ENCODE measurements around the gene PKP1.

PKP1 gene

GRCh38 chr1:201350884-201351283, 67.6 kb downstream of the PKP1 start:
- H3K27ac ChIP-seq: no peak overlapping the region
- TF ChIP-seq CTCF (IDR thresholded peaks at IDR 0.05): no peak
- TF ChIP-seq ZFX (IDR thresholded peaks at IDR 0.05; ENCODE audit: borderline replicate concordance): no peak

DNA sequence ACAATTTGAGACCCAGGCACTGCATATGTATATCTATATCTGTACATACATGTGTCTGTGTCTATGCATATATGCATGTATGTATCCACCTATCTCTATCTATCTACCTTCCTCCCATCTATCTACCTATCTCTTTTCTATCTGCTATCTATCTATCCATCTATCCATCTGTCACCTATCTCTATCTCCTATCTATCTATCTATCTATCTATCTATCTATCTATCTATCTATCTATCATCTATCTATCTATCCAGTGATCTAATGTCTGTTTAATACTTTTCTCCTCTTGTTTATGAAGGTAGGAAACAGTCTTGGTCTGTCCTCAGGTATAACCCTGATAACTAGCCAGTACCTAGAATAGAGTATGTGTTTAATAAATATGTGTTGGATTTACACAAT, 68.3 kb downstream of the PKP1 start:
- TF ChIP-seq CTCF (IDR thresholded peaks at IDR 0.05) (no peak), ZFX (IDR thresholded peaks at IDR 0.05; ENCODE audit: borderline replicate concordance) (no peak)
- no peak overlapping the region for H3K27ac ChIP-seq

DNA sequence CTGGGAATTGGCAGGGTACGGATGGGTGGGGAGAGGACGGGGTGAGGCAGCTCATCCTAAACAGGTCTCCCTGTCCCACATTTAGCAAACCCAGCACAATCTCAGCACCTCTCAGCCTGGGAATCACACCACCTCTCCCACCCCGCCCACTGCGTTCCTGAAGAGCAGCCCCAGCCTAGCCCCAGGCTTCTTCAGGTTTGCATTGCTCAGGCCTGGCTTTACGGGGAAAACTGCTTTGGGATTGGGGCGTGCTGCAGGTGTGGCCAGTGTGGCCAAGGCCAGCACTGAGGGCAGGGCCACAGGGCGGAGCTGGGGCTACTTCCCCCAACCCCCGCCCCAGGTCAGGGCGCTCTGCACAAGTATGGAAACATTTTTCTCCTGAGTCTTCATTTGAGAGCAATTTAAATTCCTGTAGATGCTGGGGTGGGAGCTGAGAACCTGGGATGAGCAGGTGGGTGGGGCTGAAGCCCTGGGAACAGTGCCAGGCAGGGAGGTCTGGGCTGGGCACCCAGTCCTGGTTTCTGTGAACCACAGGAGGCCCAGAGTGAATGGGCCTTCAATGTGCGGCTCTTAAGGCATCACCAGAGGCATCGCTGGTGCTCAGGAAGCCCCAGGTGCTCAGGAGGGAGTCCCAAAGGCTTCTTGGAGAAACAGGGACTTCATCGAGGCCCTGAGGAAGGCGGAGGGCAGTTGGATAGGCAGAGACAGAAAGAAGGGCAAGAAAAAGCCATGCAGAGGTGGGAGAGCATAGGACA, 70.1 kb downstream of the PKP1 start:
- TF ChIP-seq ZFX (IDR thresholded peaks at IDR 0.05; ENCODE audit: borderline replicate concordance) (no peak), CTCF (IDR thresholded peaks at IDR 0.05) (no peak)
- H3K27ac ChIP-seq: no peak overlapping the region

GRCh38 chr1:201354151-201354900, 71.0 kb downstream of the PKP1 start:
- no peak for TF ChIP-seq CTCF (IDR thresholded peaks at IDR 0.05)
- TF ChIP-seq ZFX (IDR thresholded peaks at IDR 0.05; ENCODE audit: borderline replicate concordance): no peak
- no peak overlapping the region for H3K27ac ChIP-seq

DNA sequence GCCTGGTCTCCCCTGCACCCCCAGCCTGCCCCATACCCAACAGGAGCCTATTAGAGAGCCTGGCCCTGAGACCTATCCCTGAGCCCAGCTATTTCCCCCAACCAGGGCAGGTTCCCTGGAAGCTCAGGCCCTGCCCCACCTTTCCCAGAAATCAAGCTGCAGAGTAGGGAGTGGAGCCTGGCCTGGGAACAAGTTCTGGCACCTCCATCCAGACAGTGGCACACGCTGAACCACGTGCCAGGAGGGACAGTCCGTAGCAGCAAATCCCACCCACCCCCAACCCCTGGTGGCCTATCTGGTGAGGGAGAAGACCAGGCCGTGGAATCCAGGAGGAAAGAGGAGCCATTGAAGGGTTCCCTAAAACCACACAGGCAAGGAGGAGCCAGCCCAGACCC, 71.6 kb downstream of the PKP1 start:
- TF ChIP-seq CTCF (IDR thresholded peaks at IDR 0.05) (no peak), ZFX (IDR thresholded peaks at IDR 0.05; ENCODE audit: borderline replicate concordance) (no peak)
- H3K27ac ChIP-seq: no peak overlapping the region

DNA sequence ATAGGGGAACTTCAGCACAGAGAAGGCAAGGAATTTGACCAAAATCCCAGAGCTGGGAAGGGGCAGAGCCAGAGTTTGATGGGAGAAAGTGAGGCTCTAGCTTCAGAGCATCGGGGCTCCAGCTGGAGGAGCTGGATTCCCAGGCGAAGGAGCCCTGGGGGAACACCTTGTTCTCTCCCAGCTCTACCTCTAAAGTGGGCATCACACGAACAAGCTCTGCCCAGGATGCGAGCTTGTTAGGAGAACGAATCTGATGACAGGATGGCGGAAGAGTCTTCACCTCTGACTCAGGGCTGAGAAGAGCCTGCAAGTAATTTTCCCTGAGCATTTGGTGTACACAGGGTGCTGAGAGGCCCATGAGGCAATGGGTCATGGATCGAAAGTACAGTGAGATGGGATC, 72.2 kb downstream of the PKP1 start:
- no peak overlapping the region for H3K27ac ChIP-seq
- TF ChIP-seq CTCF (IDR thresholded peaks at IDR 0.05) (no peak), ZFX (IDR thresholded peaks at IDR 0.05; ENCODE audit: borderline replicate concordance) (no peak)

DNA sequence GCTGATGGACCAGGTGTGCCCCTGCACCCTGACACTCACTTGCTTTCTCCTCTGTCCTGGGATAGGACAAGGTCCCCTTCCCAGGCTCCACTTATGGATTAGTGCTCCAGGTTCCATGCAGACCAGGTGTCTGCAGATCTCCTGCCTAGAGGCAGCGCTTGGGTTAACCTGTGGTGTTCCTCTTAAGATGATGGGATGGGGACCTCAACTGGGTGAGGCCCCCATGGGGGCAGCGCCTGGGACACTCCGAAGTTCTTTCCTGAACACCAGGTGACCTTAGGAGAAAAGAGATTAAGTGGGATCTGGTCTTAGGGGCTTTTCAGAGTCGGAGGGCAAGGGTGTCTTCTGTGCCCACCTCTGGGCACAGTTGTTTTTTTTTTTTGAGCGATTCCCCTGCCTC, 72.9 kb downstream of the PKP1 start:
- TF ChIP-seq ZFX (IDR thresholded peaks at IDR 0.05; ENCODE audit: borderline replicate concordance) (no peak), CTCF (IDR thresholded peaks at IDR 0.05) (no peak)

More for the DNA sequence above, 72.9 kb downstream of the PKP1 start:
- no peak overlapping the region for H3K27ac ChIP-seq

All from 22Rv1 (cell line).